ENCODE results near the gene KIAA1143. TPM values are rescaled to one million over a fixed set of nuclear protein-coding genes. Genes with fewer than 3 reads are reported as not detected.

The KIAA1143 gene
- total and polyA plus RNA-seq, 9 of the 15 experiments (the other 6 are each of a cell fraction or from before 2014, with no cell fraction given): 25.6 to 72.0 (median 42.2) TPM

DNA sequence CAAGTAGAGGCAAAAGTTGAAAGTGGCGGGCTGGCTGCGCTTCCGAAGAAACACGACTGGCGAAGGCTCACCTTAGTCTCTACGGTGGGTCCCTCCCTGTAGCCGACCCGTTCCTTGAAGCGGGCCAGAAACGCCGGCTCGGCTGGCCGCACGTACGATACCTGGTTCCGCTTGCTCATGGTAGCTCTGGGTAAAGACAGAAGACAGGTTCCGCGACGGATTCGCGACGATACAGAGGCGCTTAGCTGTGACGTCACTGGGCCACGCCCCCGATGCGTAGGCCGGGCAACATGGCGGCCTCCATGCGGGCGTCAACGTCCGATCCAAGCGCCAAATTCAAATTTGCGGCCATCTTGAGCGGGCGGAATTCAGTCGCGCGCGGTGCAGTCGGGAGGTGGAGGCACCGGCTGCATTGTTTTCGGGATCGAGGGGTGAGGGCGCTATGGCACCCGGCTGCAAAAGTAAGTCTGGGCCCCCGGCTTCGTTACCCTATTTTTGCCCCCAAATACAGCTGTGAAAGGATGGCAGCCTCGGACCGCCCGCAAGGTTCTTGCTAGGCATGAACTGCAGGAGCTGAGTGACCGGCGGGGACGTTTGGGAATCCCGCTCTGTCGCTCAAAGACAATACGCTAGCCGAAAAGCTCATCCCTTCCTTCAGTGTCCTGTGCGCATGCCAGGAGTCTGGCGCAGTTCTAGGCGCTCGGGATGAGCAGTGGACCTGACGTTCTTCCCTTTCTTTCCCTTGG lies at the start of gene KIAA1143, which contains the start of gene KIF15 (continued):
- TF ChIP-seq JUN (IDR thresholded peaks at IDR 0.05; ENCODE audit: borderline replicate concordance, low read depth, low read length): peak; percentile 83
- peak; percentile 82; the same call in 1 of the 2 replicates for TF ChIP-seq JUN (CRISPR knock-in tag; IDR thresholded peaks at IDR 0.05; ENCODE audit: borderline replicate concordance)
- TF ChIP-seq CBX5 (IDR thresholded peaks at IDR 0.05; ENCODE audit: borderline replicate concordance, low read depth): peak; percentile 33; the same call in 1 of the 2 replicates
- TF ChIP-seq DIDO1 (tag; IDR thresholded peaks at IDR 0.05; ENCODE audit: low read depth): peak; percentile 96
- peak; percentile 48 for TF ChIP-seq ZNF316 (IDR thresholded peaks at IDR 0.05)
- peak; percentile 96 for TF ChIP-seq KHSRP (IDR thresholded peaks at IDR 0.05)
- TF ChIP-seq CTCFL (IDR thresholded peaks at IDR 0.05; ENCODE audit: borderline replicate concordance, insufficient read depth, low read depth, low read length, poor library complexity, severe bottlenecking): no peak
- no peak for TF ChIP-seq HSF4 (CRISPR knock-in tag; IDR thresholded peaks at IDR 0.05; ENCODE audit: borderline replicate concordance)
- TF ChIP-seq SMAD4 (CRISPR knock-in tag; conservative IDR thresholded peaks at IDR 0.05): peak; percentile 75
- TF ChIP-seq PHF20 (IDR thresholded peaks at IDR 0.05; ENCODE audit: partially characterized antibody): peak; percentile 87
- TF ChIP-seq PHF21A (IDR thresholded peaks at IDR 0.05; ENCODE audit: borderline replicate concordance, low read depth): peak; percentile 27; the same call in 1 of the 2 replicates
- peak; percentile 81 for TF ChIP-seq RNF2 (IDR thresholded peaks at IDR 0.05)
- TF ChIP-seq CHAMP1 (IDR thresholded peaks at IDR 0.05): peak; percentile 92
- TF ChIP-seq, protein P1, sequence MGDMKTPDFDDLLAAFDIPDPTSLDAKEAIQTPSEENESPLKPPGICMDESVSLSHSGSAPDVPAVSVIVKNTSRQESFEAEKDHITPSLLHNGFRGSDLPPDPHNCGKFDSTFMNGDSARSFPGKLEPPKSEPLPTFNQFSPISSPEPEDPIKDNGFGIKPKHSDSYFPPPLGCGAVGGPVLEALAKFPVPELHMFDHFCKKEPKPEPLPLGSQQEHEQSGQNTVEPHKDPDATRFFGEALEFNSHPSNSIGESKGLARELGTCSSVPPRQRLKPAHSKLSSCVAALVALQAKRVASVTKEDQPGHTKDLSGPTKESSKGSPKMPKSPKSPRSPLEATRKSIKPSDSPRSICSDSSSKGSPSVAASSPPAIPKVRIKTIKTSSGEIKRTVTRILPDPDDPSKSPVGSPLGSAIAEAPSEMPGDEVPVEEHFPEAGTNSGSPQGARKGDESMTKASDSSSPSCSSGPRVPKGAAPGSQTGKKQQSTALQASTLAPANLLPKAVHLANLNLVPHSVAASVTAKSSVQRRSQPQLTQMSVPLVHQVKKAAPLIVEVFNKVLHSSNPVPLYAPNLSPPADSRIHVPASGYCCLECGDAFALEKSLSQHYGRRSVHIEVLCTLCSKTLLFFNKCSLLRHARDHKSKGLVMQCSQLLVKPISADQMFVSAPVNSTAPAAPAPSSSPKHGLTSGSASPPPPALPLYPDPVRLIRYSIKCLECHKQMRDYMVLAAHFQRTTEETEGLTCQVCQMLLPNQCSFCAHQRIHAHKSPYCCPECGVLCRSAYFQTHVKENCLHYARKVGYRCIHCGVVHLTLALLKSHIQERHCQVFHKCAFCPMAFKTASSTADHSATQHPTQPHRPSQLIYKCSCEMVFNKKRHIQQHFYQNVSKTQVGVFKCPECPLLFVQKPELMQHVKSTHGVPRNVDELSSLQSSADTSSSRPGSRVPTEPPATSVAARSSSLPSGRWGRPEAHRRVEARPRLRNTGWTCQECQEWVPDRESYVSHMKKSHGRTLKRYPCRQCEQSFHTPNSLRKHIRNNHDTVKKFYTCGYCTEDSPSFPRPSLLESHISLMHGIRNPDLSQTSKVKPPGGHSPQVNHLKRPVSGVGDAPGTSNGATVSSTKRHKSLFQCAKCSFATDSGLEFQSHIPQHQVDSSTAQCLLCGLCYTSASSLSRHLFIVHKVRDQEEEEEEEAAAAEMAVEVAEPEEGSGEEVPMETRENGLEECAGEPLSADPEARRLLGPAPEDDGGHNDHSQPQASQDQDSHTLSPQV (IDR thresholded peaks at IDR 0.05): 0 out of 2 replicates have a peak, but pooled peaks have one; percentile 31
- peak; percentile 58; the same call in 1 of the 2 replicates for TF ChIP-seq ZNF143 (CRISPR knock-in tag; IDR thresholded peaks at IDR 0.05)
- no peak for TF ChIP-seq NFATC3 (IDR thresholded peaks at IDR 0.05)
- 0 out of 2 replicates have a peak, but pooled peaks have one; percentile 7 for TF ChIP-seq OTX1 (CRISPR knock-in tag; IDR thresholded peaks at IDR 0.05)
- TF ChIP-seq CHD1 (IDR thresholded peaks at IDR 0.05; ENCODE audit: low read length): peak; percentile 25
- TF ChIP-seq SAFB (IDR thresholded peaks at IDR 0.05; ENCODE audit: borderline replicate concordance, low read depth, low read length): no peak
- no peak for TF ChIP-seq FOXA1 (IDR thresholded peaks at IDR 0.05; ENCODE audit: borderline replicate concordance)
- TF ChIP-seq KAT7 (CRISPR knock-in tag; IDR thresholded peaks at IDR 0.05; ENCODE audit: borderline replicate concordance): peak; percentile 87; the same call in 1 of the 2 replicates

Measured in K562 (cell line).